Endothelial cell of umbilical vein (primary cell): ENCODE data around the gene FOXF1. TPM values are rescaled to one million over a fixed set of nuclear protein-coding genes. Genes with fewer than 3 reads are reported as not detected.

Experiments used
- BruUV-seq: library from RNA; stranded (reverse); fragments of 400-500 nt; replicated peaks from 2 replicates; lab custom pipeline; 2021; lab: Mats Ljungman, UMichigan
- CTCF ChIA-PET: fragments of 300-600, 350-600 bp; sonication (Branson Sonifier 250); formaldehyde crosslinking; loops from one replicate; lab custom pipeline; 2021; ENCODE audit warnings: antibody characterized with exemption, inconsistent platforms; lab: Charles Lee
- POLR2A ChIA-PET: fragments of 300-600, 350-600 bp; sonication (Branson Sonifier 250); formaldehyde crosslinking; loops from one replicate; lab custom pipeline; 2021; ENCODE audit warnings: antibody characterized with exemption, inconsistent platforms; lab: Charles Lee
- DNase-seq: peaks from one replicate; pipeline ENCODE4 v3.0.0-alpha.2; 2011; ENCODE audit warnings: low read depth, low spot score
- FAIRE-seq: peaks from 2 replicates; lab custom pipeline; 2011; peaks lifted over from hg19 to GRCh38; lab: Jason Lieb, UNC
- H2AFZ ChIP-seq: 2 replicates; pipeline ENCODE4 v1.6.0; 2012; ENCODE audit warnings: low read depth, low read length, control low read depth, inconsistent platforms
- H3K27ac ChIP-seq: 2 replicates; pipeline ENCODE4 v1.5.1; 2011; ENCODE audit warnings: low read depth, mild to moderate bottlenecking, control low read depth, low read length, moderate library complexity; ENCODE audit not compliant: insufficient read depth
- H3K27me3 ChIP-seq, 2 experiments: 2 replicates each; pipeline versions ENCODE4 v1.6.0 to v1.6.1; 2011; ENCODE audit warnings: low read length in 2 of 2, mixed read lengths in 1 of 2; ENCODE audit not compliant: control insufficient read depth in 2 of 2, insufficient read depth in 2 of 2
- H3K36me3 ChIP-seq, 2 experiments: 2 replicates in 1 of 2; 3 replicates in 1 of 2; pipeline ENCODE4 v1.5.1; 2011; ENCODE audit warnings: low read length in 2 of 2, mild to moderate bottlenecking in 1 of 2, moderate library complexity in 1 of 2; ENCODE audit not compliant: control insufficient read depth in 2 of 2, insufficient read depth in 2 of 2; ENCODE audit errors: extremely low read depth in 1 of 2
- H3K4me1 ChIP-seq: 3 replicates; pipeline ENCODE4 v1.5.1; 2011; ENCODE audit warnings: mild to moderate bottlenecking, low read length; ENCODE audit not compliant: control insufficient read depth, insufficient read depth; ENCODE audit errors: extremely low read depth
- H3K4me2 ChIP-seq: 2 replicates; pipeline ENCODE4 v1.6.1; 2011; ENCODE audit warnings: low read length, control low read depth, mixed read lengths; ENCODE audit not compliant: insufficient read depth
- H3K4me3 ChIP-seq, 3 experiments: fragments of 200-600 bp in 1 of 3; sonication (generic), shearing (Covaris generic) in 1 of 3; replicated peaks in 1 of 3; 2 replicates each; pipeline ENCODE4 v1.5.1; 2011 to 2016; ENCODE audit warnings: control low read depth in 3 of 3, low read length in 3 of 3, mild to moderate bottlenecking in 2 of 3, inconsistent platforms in 1 of 3, low read depth in 1 of 3, moderate library complexity in 1 of 3; ENCODE audit not compliant: insufficient read depth in 1 of 3
- H3K79me2 ChIP-seq: 2 replicates; pipeline ENCODE4 v1.6.0; 2012; ENCODE audit warnings: low read length, inconsistent platforms; ENCODE audit not compliant: control insufficient read depth, insufficient read depth
- H3K9ac ChIP-seq: replicated peaks from 2 replicates; pipeline ENCODE3; 2011; ENCODE audit warnings: low read length, control low read depth; ENCODE audit not compliant: insufficient read depth; ENCODE audit errors: extremely low read depth
- H3K9me1 ChIP-seq: replicated peaks from 3 replicates; pipeline ENCODE4 v1.6.0; 2011; ENCODE audit warnings: mild to moderate bottlenecking, low read length; ENCODE audit not compliant: control insufficient read depth, insufficient read depth; ENCODE audit errors: extremely low read depth
- H3K9me3 ChIP-seq: replicated peaks from 2 replicates; pipeline ENCODE4 v1.5.1; 2012; ENCODE audit warnings: low read length, inconsistent platforms; ENCODE audit not compliant: control insufficient read depth, insufficient read depth
- H4K20me1 ChIP-seq: replicated peaks from 2 replicates; pipeline ENCODE3; 2011; ENCODE audit warnings: mild to moderate bottlenecking, low read length; ENCODE audit not compliant: control insufficient read depth, insufficient read depth; ENCODE audit errors: extremely low read depth
- CTCF ChIP-seq, 2 donors: IDR thresholded peaks; 1 replicate in 1 of 2; 2 replicates in 1 of 2; pipeline ENCODE4 v1.5.1; 2011; ENCODE audit warnings: low read length in 2 of 2, mild to moderate bottlenecking in 2 of 2, moderate library complexity in 2 of 2, control low read depth in 1 of 2, inconsistent platforms in 1 of 2, low read depth in 1 of 2; ENCODE audit not compliant: insufficient read depth in 1 of 2; ENCODE audit errors: extremely low read depth in 1 of 2
- EZH2 ChIP-seq: IDR thresholded peaks from 2 replicates; pipeline ENCODE4 v1.6.1; 2012; ENCODE audit warnings: borderline replicate concordance, low read depth, mild to moderate bottlenecking, moderate library complexity, low read length, inconsistent platforms; ENCODE audit not compliant: severe bottlenecking
- FOS ChIP-seq: IDR thresholded peaks from 2 replicates; pipeline ENCODE4 v1.6.1; 2011; ENCODE audit warnings: mild to moderate bottlenecking, low read length, moderate library complexity, borderline replicate concordance; ENCODE audit not compliant: insufficient read depth
- GATA2 ChIP-seq: IDR thresholded peaks from 2 replicates; pipeline ENCODE4 v1.7.0; 2011; ENCODE audit warnings: low read depth, mild to moderate bottlenecking, moderate library complexity, mixed read lengths, low read length; ENCODE audit not compliant: insufficient read length, insufficient read depth
- JUN ChIP-seq: IDR thresholded peaks from 2 replicates; pipeline ENCODE4 v1.6.1; 2011; ENCODE audit warnings: borderline replicate concordance, low read depth; ENCODE audit not compliant: insufficient read length, insufficient read depth
- MAX ChIP-seq: IDR thresholded peaks from 2 replicates; pipeline ENCODE4 v1.6.1; 2011; ENCODE audit not compliant: insufficient read depth, insufficient read length
- MYC ChIP-seq: IDR thresholded peaks from one replicate; pipeline ENCODE4 v1.6.1; 2011; ENCODE audit warnings: mild to moderate bottlenecking, low read depth, low read length
- POLR2A ChIP-seq: IDR thresholded peaks from 2 replicates; pipeline ENCODE4 v1.6.1; 2012; ENCODE audit warnings: low read depth, mild to moderate bottlenecking, control low read depth, low read length
- POLR2AphosphoS5 ChIP-seq: IDR thresholded peaks from 2 replicates; pipeline ENCODE4 v1.6.1; 2012; ENCODE audit warnings: low read depth, mild to moderate bottlenecking, control low read depth, low read length, moderate library complexity; ENCODE audit not compliant: insufficient read depth
- dilution Hi-C: fragments of 300-500 bp; cut with MboI; formaldehyde crosslinking; loops from one replicate; pipeline ENCODE4 v1.15.0; 2019; ENCODE audit warnings: low sequenced_read_pairs; ENCODE audit not compliant: extremely low pct_ligation_motif_present
- intact Hi-C: fragments of 100-400 bp; cut with micrococcal nuclease; formaldehyde crosslinking; loops from one replicate; pipeline ENCODE4 v1.10.0; 2022
- polyA plus RNA-seq, 4 experiments: library from polyadenylated mRNA; depleted of rRNA in 3 of 4; stranded (reverse) in 3 of 4; unstranded in 1 of 4; fragments of >200 nt; gene quantifications; 2 replicates each; pipeline versions ENCODE4 v1.2.1 to v1.2.3, GENCODE V29; 2011 to 2012; ENCODE audit warnings: missing spikeins in 1 of 4
- total RNA-seq: library from RNA; stranded (reverse); gene quantifications from 2 replicates; pipeline ENCODE4 v1.2.3, GENCODE V29; 2021

Gene FOXF1
- total and polyA plus RNA-seq, 2 donors (not counting 3 experiments of a cell fraction or from before 2014, with no cell fraction given), result 1.0 to 1.1 TPM

- Histone ChIP-seq H3K4me3 (no peak overlapping the region), H3K27me3 (peaks cover 30 to 62% of the 10 kb centered on the region in 2 experiments), H3K9ac (no peak overlapping the region), H3K27ac (no peak overlapping the region), H3K4me2 (no peak overlapping the region), H3K9me3 (no peaks in the 10 kb centered on the region), H3K36me3 (no peaks in the 10 kb centered on the region), H4K20me1 (no peaks in the 10 kb centered on the region), H3K9me1 (no peaks in the 10 kb centered on the region), H3K79me2 (no peaks in the 10 kb centered on the region), H2AFZ (no peak overlapping the region), H3K4me1 (peaks cover 5% of the 10 kb centered on the region)
- FAIRE-seq (no peak), DNase-seq (no peak)
- ChIA-PET POLR2A (no interaction called here), CTCF (interaction anchor here (1.3 to 7.0 kb wide), 2 partner anchors 262 to 443 kb away, joined by 3 to 238 read pairs; no protein-coding TSS in a partner anchor)
- BruUV-seq, result no TSS peak
- intact Hi-C loops, result no loop called here
- dilution Hi-C loops, result loop anchor here (10.0 kb wide), 1 partner anchor 430 kb away; no protein-coding TSS in a partner anchor
- TF ChIP-seq POLR2A (no peak), MYC (no peak), FOS (no peak)
These were observed 4.4 kb downstream of the FOXF1 start for GRCh38 chr16:86514481-86515376.

GRCh38 chr16:86515413-86515776, 5.1 kb downstream of the FOXF1 start:
- Histone ChIP-seq H3K27ac (no peak overlapping the region), H3K36me3 (no peaks in the 10 kb centered on the region), H3K9me1 (no peaks in the 10 kb centered on the region), H3K79me2 (no peaks in the 10 kb centered on the region), H3K9me3 (no peaks in the 10 kb centered on the region), H4K20me1 (no peaks in the 10 kb centered on the region), H3K4me1 (peaks cover 5% of the 10 kb centered on the region), H3K4me2 (peak overlapping the region; percentile 8), H3K27me3 (peaks cover 30 to 62% of the 10 kb centered on the region in 2 experiments), H3K4me3 (no peak overlapping the region), H3K9ac (no peak overlapping the region), H2AFZ (no peak overlapping the region)
- intact Hi-C loops, result no loop called here
- FAIRE-seq (no peak), DNase-seq (no peak)
- CTCF ChIA-PET, result interaction anchor here (1.3 to 7.0 kb wide), 2 partner anchors 263 to 444 kb away, joined by 3 to 238 read pairs; no protein-coding TSS in a partner anchor
- no TSS peak for BruUV-seq
- dilution Hi-C loops, result loop anchor here (10.0 kb wide), 1 partner anchor 431 kb away; no protein-coding TSS in a partner anchor
- no peak for TF ChIP-seq MAX
- no peak for TF ChIP-seq JUN
- TF ChIP-seq EZH2, result no peak
- TF ChIP-seq GATA2, result no peak
- no peak for TF ChIP-seq FOS
- no peak for TF ChIP-seq POLR2A
- TF ChIP-seq MYC, result no peak
- no peak for TF ChIP-seq CTCF (IDR thresholded peaks at IDR 0.05; ENCODE audit: extremely low read depth in 1 of 2, insufficient read depth in 1 of 2, low read depth in 1 of 2, low read length in 2 of 2)
- no peak for TF ChIP-seq POLR2AphosphoS5
- POLR2A ChIA-PET, result no interaction called here
